Measurements from ENCODE around the gene PDPK1. TPM values are rescaled to one million over a fixed set of nuclear protein-coding genes. Genes with fewer than 3 reads are reported as not detected.

PDPK1 gene
- total and polyA plus RNA-seq, 11 donors: 12.3 to 54.1 (median 35.7) TPM

DNA sequence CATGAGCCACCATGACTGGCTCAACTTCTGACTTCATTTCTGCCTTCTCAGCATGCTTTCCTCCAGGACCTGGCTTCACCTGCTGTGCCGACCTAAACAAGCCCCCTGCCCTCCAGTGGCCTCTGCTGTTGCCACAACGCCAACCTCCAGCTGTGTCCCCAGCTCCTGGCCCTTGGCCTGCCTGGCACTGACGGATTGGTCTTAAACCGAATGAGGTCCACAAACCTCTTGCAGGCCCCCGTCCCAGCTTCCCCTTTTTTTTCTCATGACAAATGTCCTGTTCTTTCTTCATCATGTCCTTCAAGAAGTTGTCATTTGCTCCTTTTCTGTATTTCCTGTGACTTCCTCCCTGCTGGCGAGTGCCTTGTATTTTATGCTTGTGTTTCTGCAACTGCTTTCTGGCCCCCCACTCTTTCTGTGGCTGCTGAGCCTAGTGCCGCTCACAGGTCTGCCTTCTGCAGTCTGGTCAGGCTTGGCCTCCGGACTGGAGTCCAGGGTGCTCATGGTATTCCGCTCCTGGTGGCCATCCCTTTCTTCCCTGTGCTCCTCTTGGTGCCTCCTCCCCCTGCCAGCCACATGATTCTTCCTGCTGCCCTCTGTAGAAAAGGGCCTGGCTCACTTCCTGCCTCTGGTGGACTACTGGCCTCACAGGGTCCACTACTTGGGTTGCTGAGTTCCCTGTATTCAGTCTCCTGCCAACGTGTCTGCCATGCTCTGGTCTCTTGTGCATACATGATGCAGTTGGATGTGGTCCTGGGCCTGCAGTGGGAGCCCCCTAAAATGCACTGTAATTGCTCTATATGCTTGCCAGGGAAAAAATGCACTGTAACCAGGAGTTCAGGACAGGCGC is 21.2 kb upstream of the PDPK1 start:
- intact Hi-C loops (cut with DNase I): loop anchor here in 1 of 10 donors (10.0 kb wide), 1 partner anchor 252 kb away; the partner anchor contains the start of gene RNPS1
- H3K9me3 ChIP-seq: no peaks in the 10 kb centered on the region
- peak overlapping the region in 9 of 12 donors; percentile 0 to 99 (median 94) for H3K4me3 ChIP-seq
- peaks cover 22 to 78% (median 65%) of the 10 kb centered on the region in 12 donors for H3K4me1 ChIP-seq
- peaks cover 0 to 17% (median 6%) of the 10 kb centered on the region in 9 donors for H3K36me3 ChIP-seq
- ATAC-seq: no peak
- H3K27ac ChIP-seq: peak overlapping the region in 9 of 12 donors; percentile 9 to 99 (median 95)
- peak in 3 of 5 donors; percentile 25 to 68 (median 42) for DNase-seq
- no peaks in the 10 kb centered on the region for H3K27me3 ChIP-seq
- TF ChIP-seq POLR2A (IDR thresholded peaks at IDR 0.05): no peak
- TF ChIP-seq, protein P1, sequence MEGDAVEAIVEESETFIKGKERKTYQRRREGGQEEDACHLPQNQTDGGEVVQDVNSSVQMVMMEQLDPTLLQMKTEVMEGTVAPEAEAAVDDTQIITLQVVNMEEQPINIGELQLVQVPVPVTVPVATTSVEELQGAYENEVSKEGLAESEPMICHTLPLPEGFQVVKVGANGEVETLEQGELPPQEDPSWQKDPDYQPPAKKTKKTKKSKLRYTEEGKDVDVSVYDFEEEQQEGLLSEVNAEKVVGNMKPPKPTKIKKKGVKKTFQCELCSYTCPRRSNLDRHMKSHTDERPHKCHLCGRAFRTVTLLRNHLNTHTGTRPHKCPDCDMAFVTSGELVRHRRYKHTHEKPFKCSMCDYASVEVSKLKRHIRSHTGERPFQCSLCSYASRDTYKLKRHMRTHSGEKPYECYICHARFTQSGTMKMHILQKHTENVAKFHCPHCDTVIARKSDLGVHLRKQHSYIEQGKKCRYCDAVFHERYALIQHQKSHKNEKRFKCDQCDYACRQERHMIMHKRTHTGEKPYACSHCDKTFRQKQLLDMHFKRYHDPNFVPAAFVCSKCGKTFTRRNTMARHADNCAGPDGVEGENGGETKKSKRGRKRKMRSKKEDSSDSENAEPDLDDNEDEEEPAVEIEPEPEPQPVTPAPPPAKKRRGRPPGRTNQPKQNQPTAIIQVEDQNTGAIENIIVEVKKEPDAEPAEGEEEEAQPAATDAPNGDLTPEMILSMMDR (IDR thresholded peaks at IDR 0.05): no peak
- WGBS, 4 donors: 58 to 67% (median 60%) methylated on average over 11 of the region's 11 CpGs

DNA sequence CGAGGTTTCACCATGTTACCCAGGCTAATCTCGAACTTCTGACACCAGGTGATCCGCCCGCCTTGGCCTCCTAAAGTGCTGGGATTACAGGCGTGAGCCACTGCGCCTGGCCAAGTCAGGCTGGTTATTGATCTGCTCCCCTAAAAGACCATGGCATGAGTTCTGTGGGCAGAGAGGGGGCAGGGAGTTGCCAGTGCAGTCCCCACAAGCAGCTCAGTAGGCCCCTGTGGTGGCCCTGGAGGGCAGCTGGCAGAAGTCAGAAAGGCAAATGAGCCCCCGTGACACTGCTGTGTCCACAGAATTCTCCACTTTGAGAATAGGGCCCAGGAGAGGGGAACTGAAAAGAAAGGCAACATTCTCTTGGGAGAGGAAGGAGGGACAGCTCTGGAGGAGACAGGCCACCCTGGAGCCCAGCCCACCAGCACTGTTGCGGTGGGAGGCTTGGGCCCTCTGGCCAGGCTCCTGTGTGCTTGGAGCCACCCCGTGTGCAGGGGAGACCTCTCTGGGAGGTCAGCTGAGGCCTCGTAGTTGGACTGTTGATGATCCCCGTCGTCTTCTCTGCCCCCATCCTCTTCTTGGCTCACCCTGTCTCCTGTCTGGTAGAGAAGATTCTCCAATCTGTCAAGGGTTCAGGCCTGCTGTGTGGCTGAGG is 19.7 kb upstream of the PDPK1 start:
- Histone ChIP-seq H3K27me3 (no peaks in the 10 kb centered on the region), H3K4me1 (peaks cover 22 to 71% (median 61%) of the 10 kb centered on the region in 12 donors), H3K4me3 (peak overlapping the region in 1 of 12 donors; percentile 33), H3K9me3 (no peaks in the 10 kb centered on the region), H3K36me3 (peaks cover 0 to 29% (median 12%) of the 10 kb centered on the region in 9 donors), H3K27ac (peak overlapping the region in 8 of 12 donors; percentile 3 to 99 (median 58))
- peak in 1 of 5 donors; percentile 58 for DNase-seq
- WGBS, 4 donors: 62 to 75% (median 67%) methylated on average over 9 to 12 of the region's 12 CpGs
- intact Hi-C loops (cut with DNase I): loop anchor here in 2 of 10 donors (2.0 to 10.0 kb wide), 2 partner anchors 19 to 253 kb away; partner anchors contain the start of gene RNPS1 (in 1 of the 2)
- TF ChIP-seq POLR2A (IDR thresholded peaks at IDR 0.05): no peak
- ATAC-seq: no peak

DNA sequence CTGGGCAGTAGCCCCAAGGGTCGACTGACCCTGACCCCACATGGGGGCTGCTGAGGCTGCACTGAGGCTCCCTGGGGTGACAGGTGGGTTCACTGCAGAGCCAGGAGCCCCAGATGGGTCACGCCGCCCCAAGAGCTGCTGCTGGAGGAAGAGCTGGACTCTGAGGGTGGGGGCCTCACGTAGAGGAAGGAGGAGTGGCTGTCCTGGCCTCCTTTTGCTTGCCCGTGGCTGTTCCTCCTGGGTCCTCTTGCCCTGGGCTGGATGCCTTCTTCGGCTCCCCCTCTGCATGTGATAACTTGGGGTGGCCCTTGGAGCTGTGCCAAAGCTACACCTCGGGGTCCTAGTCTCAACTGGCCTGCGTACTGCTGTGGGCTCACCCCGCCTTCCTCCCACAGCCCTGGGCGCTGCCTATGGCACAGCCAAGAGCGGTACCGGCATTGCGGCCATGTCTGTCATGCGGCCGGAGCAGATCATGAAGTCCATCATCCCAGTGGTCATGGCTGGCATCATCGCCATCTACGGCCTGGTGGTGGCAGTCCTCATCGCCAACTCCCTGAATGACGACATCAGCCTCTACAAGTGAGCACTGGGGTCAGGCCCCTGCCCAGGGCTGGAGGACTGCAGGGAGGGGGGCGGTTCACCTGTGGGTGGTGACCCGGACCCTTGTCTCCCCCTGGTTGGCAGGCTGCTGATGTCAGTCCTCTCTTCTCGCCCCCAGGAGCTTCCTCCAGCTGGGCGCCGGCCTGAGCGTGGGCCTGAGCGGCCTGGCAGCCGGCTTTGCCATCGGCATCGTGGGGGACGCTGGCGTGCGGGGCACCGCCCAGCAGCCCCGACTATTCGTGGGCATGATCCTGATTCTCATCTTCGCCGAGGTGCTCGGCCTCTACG is 18.8 kb upstream of the PDPK1 start:
- WGBS, 4 donors: 78 to 84% (median 82%) methylated on average over 31 to 39 of the region's 39 CpGs
- ATAC-seq (no peak), DNase-seq (peak in 3 of 5 donors; percentile 21 to 66 (median 48))
- TF ChIP-seq POLR2A (IDR thresholded peaks at IDR 0.05): no peak
- TF ChIP-seq, protein P1 (IDR thresholded peaks at IDR 0.05): no peak
- H3K4me3 ChIP-seq: peak overlapping the region in 10 of 12 donors; percentile 58 to 90 (median 68)
- H3K4me1 ChIP-seq: peaks cover 22 to 66% (median 58%) of the 10 kb centered on the region in 12 donors
- H3K9me3 ChIP-seq: no peaks in the 10 kb centered on the region
- H3K27ac ChIP-seq: peak overlapping the region in 11 of 12 donors; percentile 73 to 99 (median 85)
- intact Hi-C loops (cut with DNase I): loop anchor here in 2 of 10 donors (2.0 to 10.0 kb wide), 2 partner anchors 18 to 254 kb away; partner anchors contain the start of gene RNPS1 (in 1 of the 2)
- peaks cover 0 to 38% (median 21%) of the 10 kb centered on the region in 9 donors for H3K36me3 ChIP-seq
- no peaks in the 10 kb centered on the region for H3K27me3 ChIP-seq

DNA sequence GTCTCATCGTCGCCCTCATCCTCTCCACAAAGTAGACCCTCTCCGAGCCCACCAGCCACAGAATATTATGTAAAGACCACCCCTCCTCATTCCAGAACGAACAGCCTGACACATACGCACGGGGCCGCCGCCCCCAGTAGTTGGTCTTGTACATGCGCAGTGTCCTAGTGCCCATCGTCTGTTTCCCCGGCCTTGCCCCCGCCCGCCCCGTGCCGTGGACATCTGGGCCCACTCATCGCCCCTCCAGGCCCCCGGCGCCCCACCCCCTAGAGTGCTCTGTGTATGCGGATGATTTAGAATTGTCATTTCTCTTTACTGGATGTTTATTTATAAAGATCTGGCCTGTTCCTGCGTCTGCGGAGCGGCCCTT is 18.1 kb upstream of the PDPK1 start:
- ATAC-seq (peak in 1 of 4 donors; percentile 11), DNase-seq (peak in 1 of 5 donors; percentile 41)
- peaks cover 22 to 63% (median 58%) of the 10 kb centered on the region in 12 donors for H3K4me1 ChIP-seq
- H3K9me3 ChIP-seq: no peaks in the 10 kb centered on the region
- intact Hi-C loops (cut with DNase I): loop anchor here in 2 of 10 donors (2.0 to 10.0 kb wide), 2 partner anchors 17 to 255 kb away; partner anchors contain the start of gene RNPS1 (in 1 of the 2)
- peak overlapping the region in 11 of 12 donors; percentile 73 to 99 (median 85) for H3K27ac ChIP-seq
- TF ChIP-seq POLR2A (IDR thresholded peaks at IDR 0.05): no peak
- TF ChIP-seq, protein P1 (IDR thresholded peaks at IDR 0.05): no peak
- no peaks in the 10 kb centered on the region for H3K27me3 ChIP-seq
- WGBS, 4 donors: 34 to 48% (median 41%) methylated on average over 20 to 22 of the region's 22 CpGs
- H3K36me3 ChIP-seq: peaks cover 0 to 45% (median 27%) of the 10 kb centered on the region in 9 donors
- H3K4me3 ChIP-seq: peak overlapping the region in 10 of 12 donors; percentile 58 to 90 (median 68)

All from heart left ventricle (tissue), 16 donors.